Mucosa of stomach (tissue), 1 donor: ENCODE measurements around the gene MAP4K3.

ENCODE experiments used
- H3K27me3 ChIP-seq: one replicate; pipeline ENCODE4 v1.7.0; 2013; ENCODE audit warnings: mild to moderate bottlenecking, low read length; ENCODE audit not compliant: control insufficient read depth, insufficient read depth
- H3K36me3 ChIP-seq: one replicate; pipeline ENCODE4 v1.7.0; 2013; ENCODE audit warnings: low read length; ENCODE audit not compliant: control insufficient read depth, insufficient read depth
- H3K4me1 ChIP-seq: one replicate; pipeline ENCODE4 v1.7.0; 2013; ENCODE audit warnings: mild to moderate bottlenecking, low read length; ENCODE audit not compliant: control insufficient read depth, insufficient read depth
- H3K4me3 ChIP-seq: one replicate; pipeline ENCODE4 v1.7.0; 2013; ENCODE audit warnings: low read length
- H3K9ac ChIP-seq: one replicate; pipeline ENCODE4 v1.7.0; 2013; ENCODE audit warnings: mild to moderate bottlenecking, low read length, moderate library complexity
- H3K9me3 ChIP-seq: one replicate; pipeline ENCODE4 v1.7.0; 2013; ENCODE audit warnings: mild to moderate bottlenecking, low read length, moderate library complexity; ENCODE audit not compliant: control insufficient read depth
- donor health status: Pancreatic carcinoma.

MAP4K3 gene

GRCh38 chr2:39304729-39305128 lies 132.4 kb downstream of the MAP4K3 start:
- H3K36me3 ChIP-seq, result no peaks in the 10 kb centered on the region
- H3K9me3 ChIP-seq, result no peaks in the 10 kb centered on the region

DNA sequence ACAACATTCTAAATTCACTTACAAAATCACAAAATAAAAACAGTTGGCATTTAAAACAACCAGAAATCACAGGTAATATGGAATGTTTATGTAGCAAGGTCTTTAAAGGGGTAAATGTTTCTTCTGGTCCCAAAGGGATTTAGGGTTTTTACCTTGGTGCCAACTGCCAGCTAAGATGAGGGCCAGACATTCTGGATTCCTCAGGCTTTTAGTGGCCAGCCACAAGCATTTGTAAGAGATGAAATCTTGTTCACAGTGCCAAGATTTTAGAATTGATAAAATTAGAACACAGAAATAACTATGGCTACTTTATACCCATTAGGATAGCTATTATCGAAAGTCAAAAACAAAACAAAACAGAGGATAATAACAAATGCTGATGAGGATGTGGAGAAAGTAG lies 132.9 kb downstream of the MAP4K3 start:
- no peak overlapping the region for H3K4me3 ChIP-seq
- H3K4me1 ChIP-seq, result no peaks in the 10 kb centered on the region
- no peaks in the 10 kb centered on the region for H3K27me3 ChIP-seq
- no peaks in the 10 kb centered on the region for H3K36me3 ChIP-seq
- no peak overlapping the region for H3K9ac ChIP-seq
- H3K9me3 ChIP-seq, result no peaks in the 10 kb centered on the region

More at GRCh38 chr2:39304729-39305128, 132.4 kb downstream of the MAP4K3 start:
- H3K9ac ChIP-seq, result no peak overlapping the region
- H3K4me3 ChIP-seq, result no peak overlapping the region
- H3K27me3 ChIP-seq, result no peaks in the 10 kb centered on the region
- H3K4me1 ChIP-seq, result no peaks in the 10 kb centered on the region

GRCh38 chr2:39301352-39301751 lies 135.7 kb downstream of the MAP4K3 start:
- Histone ChIP-seq H3K27me3 (no peaks in the 10 kb centered on the region), H3K9ac (no peak overlapping the region)

DNA sequence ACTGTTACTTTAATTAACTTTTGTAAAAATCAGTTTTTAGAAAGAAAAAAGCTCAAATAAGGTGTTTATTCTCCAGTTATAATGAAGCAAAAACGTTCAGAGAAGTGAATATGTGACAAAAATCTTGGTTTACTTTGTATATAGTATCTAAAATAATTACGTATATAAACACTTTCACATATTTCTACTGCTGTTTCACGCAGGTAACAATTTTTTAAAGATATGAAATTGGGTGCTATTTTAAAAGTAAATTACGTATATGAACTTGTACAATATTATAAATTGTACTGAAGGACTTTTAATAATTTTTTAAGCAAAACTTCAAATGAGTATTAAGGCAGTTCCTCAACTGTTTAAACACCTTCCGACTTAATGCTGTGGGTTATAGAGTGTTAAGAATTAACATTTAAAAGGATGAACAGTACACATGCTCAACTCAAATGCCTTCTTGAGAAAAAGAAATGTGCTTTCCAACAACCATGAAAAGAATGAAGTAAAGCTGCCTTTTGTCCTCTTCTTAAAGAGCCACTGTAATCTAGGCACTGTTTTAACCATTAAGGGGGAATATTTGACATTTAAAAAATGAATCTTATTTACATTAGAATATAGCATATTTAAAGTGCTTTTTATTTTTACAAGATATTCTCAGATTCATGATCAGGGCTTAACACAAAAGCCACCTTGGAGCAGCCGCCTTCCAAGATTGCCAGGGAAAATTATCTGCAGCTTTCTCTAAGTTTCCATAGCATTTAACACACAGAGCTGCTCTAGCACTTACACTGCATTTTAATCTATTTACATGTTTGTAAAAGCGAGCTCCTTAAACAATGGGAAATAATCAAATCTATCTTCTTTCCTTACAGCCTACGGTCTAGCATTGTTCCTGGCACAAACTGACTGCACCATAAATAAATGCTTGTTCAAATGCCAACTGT lies 136.8 kb downstream of the MAP4K3 start:
- no peak overlapping the region for H3K4me3 ChIP-seq
- H3K9ac ChIP-seq, result no peak overlapping the region
- no peaks in the 10 kb centered on the region for H3K36me3 ChIP-seq
- no peaks in the 10 kb centered on the region for H3K4me1 ChIP-seq
- no peaks in the 10 kb centered on the region for H3K27me3 ChIP-seq
- no peaks in the 10 kb centered on the region for H3K9me3 ChIP-seq

More at GRCh38 chr2:39301352-39301751, 135.7 kb downstream of the MAP4K3 start:
- Histone ChIP-seq H3K9me3 (no peaks in the 10 kb centered on the region), H3K4me3 (no peak overlapping the region), H3K36me3 (no peaks in the 10 kb centered on the region), H3K4me1 (no peaks in the 10 kb centered on the region)

DNA sequence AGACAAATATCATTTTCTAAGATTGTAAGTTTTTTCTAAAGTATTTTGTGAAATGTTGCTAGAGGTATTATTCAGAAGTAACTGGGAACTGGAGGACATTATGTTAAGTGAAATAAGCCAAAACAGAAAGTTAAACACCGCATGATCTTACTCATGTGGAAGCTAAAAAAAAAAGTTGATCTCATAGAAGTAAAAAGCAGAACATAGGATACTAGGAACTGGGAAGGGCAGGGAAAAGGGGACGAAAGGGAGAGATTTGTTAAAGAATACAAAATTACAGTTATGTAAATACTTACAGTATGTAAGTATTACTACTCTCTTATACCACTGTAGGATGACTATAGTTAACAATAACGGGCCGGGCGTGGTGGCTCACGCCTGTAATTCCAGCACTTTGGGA lies 146.7 kb downstream of the MAP4K3 start:
- H3K9me3 ChIP-seq, result no peaks in the 10 kb centered on the region
- H3K4me1 ChIP-seq, result no peaks in the 10 kb centered on the region
- no peak overlapping the region for H3K4me3 ChIP-seq
- H3K36me3 ChIP-seq, result peaks cover 5% of the 10 kb centered on the region
- H3K27me3 ChIP-seq, result no peaks in the 10 kb centered on the region
- no peak overlapping the region for H3K9ac ChIP-seq

- H3K36me3 ChIP-seq, result peaks cover 5% of the 10 kb centered on the region
- no peaks in the 10 kb centered on the region for H3K4me1 ChIP-seq
- H3K9ac ChIP-seq, result no peak overlapping the region
- no peaks in the 10 kb centered on the region for H3K27me3 ChIP-seq
- H3K9me3 ChIP-seq, result no peaks in the 10 kb centered on the region
- no peak overlapping the region for H3K4me3 ChIP-seq
Measured at GRCh38 chr2:39289609-39290008, 147.5 kb downstream of the MAP4K3 start.

DNA sequence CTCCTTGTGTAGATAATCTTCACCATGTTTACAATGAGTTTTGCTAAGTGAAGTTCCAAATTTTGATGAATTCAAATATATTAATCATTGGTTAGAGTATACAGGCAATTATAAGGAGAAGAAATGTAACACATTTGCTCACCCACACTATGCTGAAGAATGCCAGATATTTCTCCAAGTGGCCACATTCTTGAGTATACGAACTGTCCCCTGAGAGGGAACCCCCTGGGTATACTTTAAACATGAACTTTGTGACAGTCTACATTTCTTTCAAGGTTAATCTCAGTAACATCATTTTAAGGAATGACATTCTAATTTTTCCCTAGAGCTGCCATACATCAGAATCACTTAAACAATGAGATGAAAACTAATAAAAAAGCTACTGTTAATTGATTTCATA lies 153.5 kb downstream of the MAP4K3 start:
- Histone ChIP-seq H3K36me3 (peaks cover 5% of the 10 kb centered on the region), H3K27me3 (no peaks in the 10 kb centered on the region), H3K4me3 (no peak overlapping the region), H3K4me1 (no peaks in the 10 kb centered on the region), H3K9ac (no peak overlapping the region), H3K9me3 (no peaks in the 10 kb centered on the region)

DNA sequence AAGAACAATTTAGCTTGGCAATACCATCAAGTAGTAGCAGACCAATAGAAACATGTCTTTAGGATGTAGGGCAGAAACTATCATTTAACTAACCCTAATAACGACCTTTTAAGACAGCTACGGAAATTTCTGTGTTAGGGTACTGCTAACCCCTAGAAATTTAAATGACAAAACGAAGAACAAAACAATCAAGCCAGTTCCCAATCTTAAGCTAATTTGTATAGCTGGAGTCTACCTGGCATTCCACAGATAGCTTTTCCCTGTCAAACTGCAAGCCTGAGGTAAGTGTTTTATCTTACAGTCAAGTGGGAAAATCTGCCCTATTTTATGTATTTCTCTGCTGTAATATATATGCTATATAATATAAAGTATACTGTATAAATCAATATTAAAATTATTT lies 155.7 kb downstream of the MAP4K3 start:
- no peaks in the 10 kb centered on the region for H3K9me3 ChIP-seq
- peaks cover 5% of the 10 kb centered on the region for H3K36me3 ChIP-seq
- no peak overlapping the region for H3K4me3 ChIP-seq
- H3K27me3 ChIP-seq, result no peaks in the 10 kb centered on the region
- H3K4me1 ChIP-seq, result no peaks in the 10 kb centered on the region
- no peak overlapping the region for H3K9ac ChIP-seq

- no peaks in the 10 kb centered on the region for H3K4me1 ChIP-seq
- H3K36me3 ChIP-seq, result no peaks in the 10 kb centered on the region
- H3K9me3 ChIP-seq, result no peaks in the 10 kb centered on the region
- no peak overlapping the region for H3K4me3 ChIP-seq
- no peak overlapping the region for H3K9ac ChIP-seq
- no peaks in the 10 kb centered on the region for H3K27me3 ChIP-seq
Measured at GRCh38 chr2:39275016-39275415, 162.1 kb downstream of the MAP4K3 start.

DNA sequence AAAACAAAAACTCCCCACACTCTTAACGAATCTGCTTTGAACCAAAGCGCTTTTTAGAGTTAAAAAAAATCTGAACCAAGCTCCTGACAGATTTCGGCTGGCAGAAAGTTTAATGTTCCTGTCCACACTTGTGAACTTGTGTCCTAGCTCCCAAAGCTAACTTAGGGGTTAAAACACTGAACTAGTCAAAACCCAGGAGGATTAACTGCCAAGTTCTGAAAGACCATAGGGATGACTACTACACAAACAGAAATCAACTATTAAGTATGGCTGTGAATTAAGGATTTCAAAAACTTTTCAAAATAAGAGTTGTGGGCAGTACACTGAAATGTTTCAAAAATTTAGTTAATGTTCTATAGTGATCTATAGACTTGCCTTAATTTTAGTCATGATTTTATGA lies 167.1 kb downstream of the MAP4K3 start:
- Histone ChIP-seq H3K9me3 (no peaks in the 10 kb centered on the region), H3K36me3 (no peaks in the 10 kb centered on the region), H3K9ac (no peak overlapping the region), H3K27me3 (no peaks in the 10 kb centered on the region), H3K4me3 (no peak overlapping the region), H3K4me1 (no peaks in the 10 kb centered on the region)

GRCh38 chr2:39266916-39267434 lies 170.1 kb downstream of the MAP4K3 start:
- H3K4me1 ChIP-seq, result no peaks in the 10 kb centered on the region
- H3K9ac ChIP-seq, result no peak overlapping the region
- no peaks in the 10 kb centered on the region for H3K9me3 ChIP-seq
- H3K4me3 ChIP-seq, result no peak overlapping the region
- H3K36me3 ChIP-seq, result no peaks in the 10 kb centered on the region
- no peaks in the 10 kb centered on the region for H3K27me3 ChIP-seq

GRCh38 chr2:39266139-39266805 lies 170.8 kb downstream of the MAP4K3 start:
- Histone ChIP-seq H3K4me3 (no peak overlapping the region), H3K9ac (no peak overlapping the region), H3K9me3 (no peaks in the 10 kb centered on the region), H3K36me3 (no peaks in the 10 kb centered on the region), H3K27me3 (no peaks in the 10 kb centered on the region), H3K4me1 (no peaks in the 10 kb centered on the region)
